K562 (cell line): ENCODE measurements around the gene SPTLC3. TPM values are rescaled to one million over a fixed set of nuclear protein-coding genes. Genes with fewer than 3 reads are reported as not detected.

Experiments used
- ATAC-seq: fragments of 200-7000 bp; cut with Tn5 transposase; 3 replicates; pipeline ENCODE4 v1.9.1; 2020; ENCODE audit warnings: moderate library complexity
- BruUV-seq: library from RNA; stranded (reverse); fragments of 400-500 nt; replicated peaks from 2 replicates; lab custom pipeline; 2021; lab: Mats Ljungman, UMichigan
- CTCF ChIA-PET: fragments of 300-600 bp; formaldehyde crosslinking; extraction: SDS; loops from one replicate; lab custom pipeline; 2021; ENCODE audit warnings: low intra/inter-chr PET ratio; lab: Yijun Ruan, JAX
- POLR2A ChIA-PET: fragments of 300-600, 350-650 bp; sonication (Branson Sonifier 250); formaldehyde crosslinking; extraction: SDS; loops from one replicate; lab custom pipeline; 2021; ENCODE audit warnings: antibody characterized with exemption, inconsistent platforms; lab: Yijun Ruan, JAX
- DNase-seq, 4 experiments: peaks; one replicate each; pipeline versions ENCODE4 v3.0.0 to v3.0.0-alpha.2; 2011 to 2018; ENCODE audit warnings: low spot score in 3 of 4, mixed read lengths in 3 of 4; ENCODE audit errors: extremely low read depth in 1 of 4
- FAIRE-seq: peaks from 2 replicates; lab custom pipeline; 2011; peaks lifted over from hg19 to GRCh38; lab: Jason Lieb, UNC
- H2AFZ ChIP-seq: 2 replicates; pipeline ENCODE4 v1.6.0; 2011; ENCODE audit warnings: low read depth, low read length, control low read depth, inconsistent platforms
- H3K27ac ChIP-seq: fragments of 200-600 bp; 3 replicates; pipeline ENCODE4 v1.8.0; 2011; ENCODE audit warnings: low read depth, mild to moderate bottlenecking, control low read depth, inconsistent platforms, low read length, moderate library complexity, mixed read lengths; ENCODE audit errors: extremely low read depth
- H3K27me3 ChIP-seq, 2 experiments: fragments of 300-600 bp in 1 of 2; 2 replicates in 1 of 2; 3 replicates in 1 of 2; pipeline versions ENCODE4 v1.6.0 to v1.8.0; 2011; ENCODE audit warnings: inconsistent platforms in 2 of 2, low read length in 2 of 2, mild to moderate bottlenecking in 1 of 2, mixed read lengths in 1 of 2, moderate library complexity in 1 of 2; ENCODE audit not compliant: control insufficient read depth in 2 of 2, insufficient read depth in 2 of 2
- H3K36me3 ChIP-seq: fragments of 300-600 bp; 3 replicates; pipeline ENCODE4 v1.8.0; 2011; ENCODE audit warnings: mild to moderate bottlenecking, low read length, inconsistent platforms; ENCODE audit not compliant: control insufficient read depth, insufficient read depth
- H3K4me1 ChIP-seq, 2 experiments: fragments of 200-600 bp in 1 of 2; replicated peaks in 1 of 2; 2 replicates in 1 of 2; 3 replicates in 1 of 2; pipeline versions ENCODE4 v1.5.1 to v1.8.0; 2011; ENCODE audit warnings: inconsistent platforms in 2 of 2, low read length in 2 of 2, mild to moderate bottlenecking in 1 of 2, mixed read lengths in 1 of 2, moderate library complexity in 1 of 2; ENCODE audit not compliant: control insufficient read depth in 2 of 2, insufficient read depth in 2 of 2
- H3K4me2 ChIP-seq: 2 replicates; pipeline ENCODE4 v1.6.1; 2011; ENCODE audit warnings: low read length, control low read depth, inconsistent platforms, mixed read lengths; ENCODE audit not compliant: insufficient read depth
- H3K4me3 ChIP-seq: fragments of 200-600 bp; sonication (generic), shearing (Covaris generic); 2 replicates; pipeline ENCODE4 v1.5.1; 2016; ENCODE audit warnings: control low read depth, inconsistent platforms
- H3K79me2 ChIP-seq: fragments of 200-600 bp; 3 replicates; pipeline ENCODE4 v1.8.0; 2011; ENCODE audit warnings: low read length, inconsistent platforms; ENCODE audit not compliant: control insufficient read depth, insufficient read depth
- H3K9ac ChIP-seq, 2 experiments: 2 replicates each; pipeline versions ENCODE4 v1.6.0 to v1.6.1; 2011; ENCODE audit warnings: low read depth in 2 of 2, low read length in 2 of 2, control low read depth in 1 of 2, inconsistent platforms in 1 of 2, mild to moderate bottlenecking in 1 of 2, mixed read lengths in 1 of 2; ENCODE audit not compliant: insufficient read depth in 1 of 2
- H3K9me1 ChIP-seq: one replicate; pipeline ENCODE4 v1.6.0; 2011; ENCODE audit warnings: inconsistent platforms, mild to moderate bottlenecking, low read length, moderate library complexity; ENCODE audit not compliant: control insufficient read depth, insufficient read depth
- H3K9me3 ChIP-seq: replicated peaks from 2 replicates; pipeline ENCODE4 v1.5.1; 2011; ENCODE audit warnings: low read depth, low read length, inconsistent platforms; ENCODE audit not compliant: control insufficient read depth, insufficient read depth
- H4K20me1 ChIP-seq: replicated peaks from 2 replicates; pipeline ENCODE4 v1.6.1; 2011; ENCODE audit warnings: low read length, inconsistent platforms, mixed read lengths; ENCODE audit not compliant: control insufficient read depth, insufficient read depth
- ARHGAP35 ChIP-seq: fragments of 450-650 bp; IDR thresholded peaks from 2 replicates; pipeline ENCODE4 v1.6.1; 2018; ENCODE audit not compliant: partially characterized antibody
- FOXP1 ChIP-seq: sonication (generic); formaldehyde crosslinking; IDR thresholded peaks from 2 replicates; pipeline ENCODE4 v1.8.0; 2022; ENCODE audit warnings: mild to moderate bottlenecking, missing genetic modification reagents
- GABPB1 ChIP-seq: sonication (generic); formaldehyde crosslinking; IDR thresholded peaks from 2 replicates; pipeline ENCODE4 v1.8.0; 2022; ENCODE audit warnings: mild to moderate bottlenecking, missing genetic modification reagents
- KDM5B ChIP-seq: fragments of 200-600 bp; sonication (generic); IDR thresholded peaks from 2 replicates; pipeline ENCODE4 v1.6.1; 2012; ENCODE audit warnings: low read depth, mild to moderate bottlenecking, moderate library complexity, low read length, control low read depth, inconsistent platforms; ENCODE audit not compliant: insufficient replicate concordance
- KLF6 ChIP-seq: fragments of 250-450 bp; sonication (Bioruptor Pico); IDR thresholded peaks from 2 replicates; pipeline ENCODE4 v1.4.0; 2020; ENCODE audit warnings: mild to moderate bottlenecking, moderate library complexity, borderline replicate concordance
- MLX ChIP-seq, 2 experiments: fragments of 450-650 bp in 1 of 2; sonication (generic) in 1 of 2; formaldehyde crosslinking; conservative IDR thresholded peaks; 2 replicates each; pipeline versions ENCODE4 v1.4.0 to v1.8.1; 2020 to 2022; ENCODE audit warnings: mild to moderate bottlenecking in 1 of 2, missing genetic modification reagents in 1 of 2
- NFE2L1 ChIP-seq: fragments of 450-650 bp; IDR thresholded peaks from 2 replicates; pipeline ENCODE4 v1.6.1; 2016; ENCODE audit warnings: missing genetic modification characterization, low read depth, mild to moderate bottlenecking, missing compliant biosample characterization, moderate library complexity, borderline replicate concordance
- TAL1 ChIP-seq: fragments of 450-650 bp; IDR thresholded peaks from 2 replicates; pipeline ENCODE4 v1.6.1; 2016; ENCODE audit warnings: mild to moderate bottlenecking
- THAP7 ChIP-seq: fragments of 250-450 bp; sonication (Bioruptor Pico); IDR thresholded peaks from 2 replicates; pipeline ENCODE4 v1.5.0; 2021
- TRIM28 ChIP-seq: fragments of 450-650 bp; IDR thresholded peaks from 2 replicates; pipeline ENCODE4 v1.6.1; 2017
- ZNF146 ChIP-seq: IDR thresholded peaks from one replicate; pipeline ENCODE4 v1.6.1; 2018; ENCODE audit warnings: missing compliant biosample characterization; ENCODE audit not compliant: unreplicated experiment
- ZNF224 ChIP-seq: sonication (generic); formaldehyde crosslinking; IDR thresholded peaks from 2 replicates; pipeline ENCODE4 v1.8.0; 2022; ENCODE audit warnings: mild to moderate bottlenecking, missing genetic modification reagents
- WGBS: fragments of 100-300 bp; shearing (Covaris generic); methylation state at CpG from one replicate; pipeline ENCODE4 v1.1.6; 2016; ENCODE audit warnings: low coverage, mixed read lengths; ENCODE audit not compliant: insufficient coverage; ENCODE audit errors: missing lambda C conversion rate; 5-methylcytosine and 5-hydroxymethylcytosine counted together
- in situ Hi-C: fragments of 300-500 bp; cut with MboI; formaldehyde crosslinking; loops from 4 replicates; pipeline ENCODE4 v1.15.0; 2018; ENCODE audit warnings: inconsistent platforms, mixed read lengths
- intact Hi-C: fragments of 100-400 bp; cut with micrococcal nuclease; formaldehyde crosslinking; loops from 2 replicates; pipeline ENCODE4 v1.14.2; 2022
- polyA plus RNA-seq, 8 experiments: library from polyadenylated mRNA; depleted of rRNA in 4 of 8; stranded (reverse) in 5 of 8; unstranded in 3 of 8; fragments of >200 nt; fragmentation: Nextera tagmentation in 2 of 8; fragmentation: Illumina TruSeq in 1 of 8; extraction: Ambion mirVana in 2 of 8; extraction: Trizol in 1 of 8; gene quantifications; 2 replicates each; pipeline versions ENCODE4 v1.2.1 to v1.2.3, GENCODE V29; 2011 to 2014; ENCODE audit warnings: inconsistent platforms in 1 of 8, missing spikeins in 1 of 8
- total RNA-seq, 7 experiments: library from RNA; depleted of rRNA in 6 of 7; stranded (reverse); fragments of >200 nt in 6 of 7; fragmentation: Illumina TruSeq in 2 of 7; extraction: Trizol in 2 of 7; gene quantifications; 2 replicates each; pipeline versions ENCODE4 v1.2.1 to v1.2.3, GENCODE V29; 2011 to 2021; ENCODE audit warnings: low replicate concordance in 1 of 7
- TF ChIP-seq, protein P1 (sequence below): fragments of 450-650 bp; formaldehyde crosslinking; IDR thresholded peaks from 2 replicates; pipeline ENCODE4 v1.4.0; 2020; ENCODE audit warnings: mild to moderate bottlenecking, moderate library complexity
- TF ChIP-seq, protein P2 (sequence below), 2 experiments: fragments of 450-650 bp in 1 of 2; sonication (generic) in 1 of 2; formaldehyde crosslinking in 1 of 2; IDR thresholded peaks in 1 of 2; conservative IDR thresholded peaks in 1 of 2; 2 replicates each; pipeline versions ENCODE4 v1.6.1 to v1.8.1; 2016 to 2023; ENCODE audit warnings: mild to moderate bottlenecking in 2 of 2, moderate library complexity in 2 of 2, inconsistent platforms in 1 of 2, missing genetic modification reagents in 1 of 2

SPTLC3 gene
- total and polyA plus RNA-seq, 9 of the 15 experiments (the other 6 are each of a cell fraction or from before 2014, with no cell fraction given), result not detected

GRCh38 chr20:13013411-13013810 lies 4.6 kb downstream of the SPTLC3 start:
- TF ChIP-seq ZNF146 (CRISPR knock-in tag) (no peak), NFE2L1 (tag) (no peak), GABPB1 (CRISPR knock-in tag) (no peak), ZNF224 (CRISPR knock-in tag) (no peak), KLF6 (CRISPR knock-in tag) (no peak), FOXP1 (no peak), THAP7 (no peak), TRIM28 (no peak), KDM5B (no peak), TAL1 (no peak), MLX (CRISPR knock-in tag; conservative IDR thresholded peaks at IDR 0.05) (no peak), ARHGAP35 (no peak)
- TF ChIP-seq, protein P1, sequence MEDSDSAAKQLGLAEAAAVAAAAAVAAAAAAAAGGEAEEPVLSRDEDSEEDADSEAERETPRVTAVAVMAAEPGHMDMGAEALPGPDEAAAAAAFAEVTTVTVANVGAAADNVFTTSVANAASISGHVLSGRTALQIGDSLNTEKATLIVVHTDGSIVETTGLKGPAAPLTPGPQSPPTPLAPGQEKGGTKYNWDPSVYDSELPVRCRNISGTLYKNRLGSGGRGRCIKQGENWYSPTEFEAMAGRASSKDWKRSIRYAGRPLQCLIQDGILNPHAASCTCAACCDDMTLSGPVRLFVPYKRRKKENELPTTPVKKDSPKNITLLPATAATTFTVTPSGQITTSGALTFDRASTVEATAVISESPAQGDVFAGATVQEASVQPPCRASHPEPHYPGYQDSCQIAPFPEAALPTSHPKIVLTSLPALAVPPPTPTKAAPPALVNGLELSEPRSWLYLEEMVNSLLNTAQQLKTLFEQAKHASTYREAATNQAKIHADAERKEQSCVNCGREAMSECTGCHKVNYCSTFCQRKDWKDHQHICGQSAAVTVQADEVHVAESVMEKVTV (CRISPR knock-in tag), result no peak
- TF ChIP-seq, protein P2, sequence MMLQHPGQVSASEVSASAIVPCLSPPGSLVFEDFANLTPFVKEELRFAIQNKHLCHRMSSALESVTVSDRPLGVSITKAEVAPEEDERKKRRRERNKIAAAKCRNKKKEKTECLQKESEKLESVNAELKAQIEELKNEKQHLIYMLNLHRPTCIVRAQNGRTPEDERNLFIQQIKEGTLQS (IDR thresholded peaks at IDR 0.05), result no peak
- TF ChIP-seq, protein P2 (CRISPR knock-in tag; conservative IDR thresholded peaks at IDR 0.05), result no peak
- DNase-seq (no peak), FAIRE-seq (no peak), ATAC-seq (no peak)
- in situ Hi-C loops, result no loop called here
- no peaks in the 10 kb centered on the region for H3K9me1 ChIP-seq
- no peak overlapping the region for H2AFZ ChIP-seq
- intact Hi-C loops, result no loop called here
- no peaks in the 10 kb centered on the region for H3K36me3 ChIP-seq
- 0% methylated on average over 1 of the region's 1 CpG for WGBS
- no peak overlapping the region for H3K9ac ChIP-seq
- no peak overlapping the region for H3K27ac ChIP-seq
- no peak overlapping the region for H3K4me3 ChIP-seq
- POLR2A ChIA-PET, result no interaction called here
- no peaks in the 10 kb centered on the region for H3K4me1 ChIP-seq
- H4K20me1 ChIP-seq, result no peaks in the 10 kb centered on the region
- H3K4me2 ChIP-seq, result no peak overlapping the region
- no TSS peak for BruUV-seq
- no peaks in the 10 kb centered on the region for H3K79me2 ChIP-seq
- no peaks in the 10 kb centered on the region for H3K9me3 ChIP-seq
- CTCF ChIA-PET, result no interaction called here
- H3K27me3 ChIP-seq, result no peaks in the 10 kb centered on the region
